ENCODE data around the gene NXN.
"Not testable (repeated sequence)": the region's sequence is repeated elsewhere in the genome, so short reads cannot be mapped to it uniquely, and the experiment has no call there.

NXN gene

GRCh38 chr17:756010-756567 is 223.5 kb downstream of the NXN start:
- intact Hi-C loops (cut with DNase I); DNase-seq: not testable (repeated sequence)

- intact Hi-C loops (cut with DNase I); DNase-seq: not testable (repeated sequence)
These were observed 224.1 kb downstream of the NXN start for GRCh38 chr17:755319-755961.

GRCh38 chr17:753418-753817 is 226.2 kb downstream of the NXN start:
- intact Hi-C loops (cut with DNase I), result no loop called here
- DNase-seq, result no peak

GRCh38 chr17:752620-753219 is 226.9 kb downstream of the NXN start:
- intact Hi-C loops (cut with DNase I), result no loop called here
- DNase-seq, result peak in 6 of 10 donors; percentile 13 to 91 (median 38)

- intact Hi-C loops (cut with DNase I), result no loop called here
These were observed 227.5 kb downstream of the NXN start, which contains the start of gene GEMIN4 for GRCh38 chr17:752002-752619. Gene GEMIN4 (minus strand): TSS chr17:752264. CDS start chr17:752142, 122 bp downstream.

GRCh38 chr17:751269-752001 is 228.1 kb downstream of the NXN start:
- intact Hi-C loops (cut with DNase I), result no loop called here
- DNase-seq, result peak in 1 of 10 donors; percentile 72

More at GRCh38 chr17:752002-752619, 227.5 kb downstream of the NXN start, which contains the start of gene GEMIN4:
- DNase-seq, result peak; percentile 86 to 99 (median 90)

- intact Hi-C loops (cut with DNase I), result no loop called here
- DNase-seq, result peak in 1 of 10 donors; percentile 4
These were observed 229.0 kb downstream of the NXN start for GRCh38 chr17:750431-751037.

- intact Hi-C loops (cut with DNase I), result not testable (repeated sequence)
- DNase-seq, result peak in 1 of 10 donors; percentile 22
These were observed 230.2 kb downstream of the NXN start for GRCh38 chr17:749359-749758.

All from posterior cingulate gyrus (tissue), 11 donors.